GM21381 (cell line): ENCODE results near the gene ATP2A2.

Source experiments
- ATAC-seq: cut with Tn5 transposase; IDR thresholded peaks from one replicate; pipeline ENCODE4 v1.9.1; 2021; ENCODE audit warnings: mild to moderate bottlenecking, moderate library complexity; ENCODE audit not compliant: unreplicated experiment

ATP2A2 gene

DNA sequence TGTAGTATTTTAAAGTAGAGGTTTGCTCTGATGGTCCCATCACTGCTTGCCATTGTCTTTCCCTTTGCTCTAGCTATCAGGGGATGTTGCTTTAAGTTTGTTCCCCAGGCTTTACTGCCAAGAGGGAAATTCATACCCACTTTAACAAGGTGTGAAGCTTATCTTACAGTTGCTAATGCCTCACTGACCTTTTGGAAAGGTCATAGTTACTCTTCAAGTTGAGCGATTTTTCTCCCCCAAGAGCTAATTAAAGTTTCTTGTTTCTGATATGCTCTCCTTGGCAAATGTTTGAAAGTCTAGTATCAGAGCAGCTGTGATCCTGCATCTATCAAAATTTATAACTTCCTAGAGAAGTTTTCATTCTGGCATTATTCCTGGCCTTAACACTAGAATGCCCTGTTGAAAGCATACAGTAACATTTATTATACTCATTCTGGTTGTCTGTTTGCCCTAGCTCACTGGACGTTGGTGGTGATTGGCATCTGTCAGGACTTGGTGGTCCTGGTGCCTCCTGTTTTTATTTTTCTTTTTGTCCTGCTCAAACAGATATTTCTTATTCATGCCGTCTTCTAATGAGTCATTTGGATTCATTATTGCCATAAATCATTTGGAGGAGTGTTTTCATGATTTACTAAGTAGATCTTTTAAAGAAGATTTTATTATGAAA lies 8.1 kb downstream of the ATP2A2 start:
- no peak for ATAC-seq

DNA sequence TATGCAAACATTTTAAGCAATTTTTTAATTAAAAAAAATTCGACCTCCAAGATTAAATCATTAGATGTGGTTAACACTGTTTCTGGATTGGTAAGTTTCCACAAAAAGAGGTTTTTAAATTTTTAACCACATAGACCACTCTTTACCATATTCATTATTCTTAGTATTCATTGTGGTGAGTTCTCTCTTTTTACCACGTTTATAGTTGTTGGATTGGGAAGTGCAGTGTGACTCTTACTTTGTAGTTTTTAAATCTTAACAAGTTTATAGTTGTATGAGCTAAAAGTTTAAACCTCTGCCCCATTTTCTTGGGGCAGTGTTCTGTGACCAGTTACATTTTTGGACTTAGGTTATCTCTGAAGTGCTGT lies 8.6 kb downstream of the ATP2A2 start:
- ATAC-seq: no peak

DNA sequence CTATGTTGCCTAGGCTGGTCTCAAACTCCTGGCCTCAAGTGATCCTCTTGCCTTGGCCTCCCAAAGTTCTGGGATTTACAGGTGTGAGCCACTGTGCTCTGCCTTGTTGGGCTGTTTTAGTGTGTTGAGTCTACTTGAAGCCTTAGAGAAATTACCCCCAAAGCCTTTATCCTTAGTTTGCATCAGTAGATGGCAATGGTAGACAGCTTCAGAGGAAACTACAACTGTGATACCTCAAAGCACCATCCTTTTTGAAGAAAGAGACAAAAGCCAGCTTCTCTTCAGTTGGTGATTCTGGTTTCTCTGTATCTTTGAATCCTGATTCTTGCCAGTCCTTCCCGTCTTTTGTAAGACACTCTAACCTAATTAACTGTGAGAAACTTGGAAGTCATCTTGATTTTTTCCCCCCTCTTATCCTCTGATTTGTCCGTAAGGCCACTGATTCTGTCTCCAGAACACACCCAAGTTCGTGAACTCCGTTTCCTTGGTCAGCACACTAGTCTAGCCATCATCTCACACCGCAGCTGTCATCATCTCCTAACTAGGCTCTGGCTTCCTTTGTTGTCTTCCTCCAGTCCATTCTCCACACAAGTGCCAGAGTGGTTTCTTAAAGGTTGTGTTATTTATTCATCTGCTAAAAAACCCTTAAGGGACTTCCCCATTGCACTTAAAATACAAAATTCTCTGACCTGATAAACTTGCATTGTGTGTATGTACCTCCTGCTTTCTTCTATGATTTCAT lies 20.2 kb downstream of the ATP2A2 start:
- no peak for ATAC-seq

GRCh38 chr12:110304061-110304551 lies 23.1 kb downstream of the ATP2A2 start:
- ATAC-seq: no peak

GRCh38 chr12:110307372-110307771 lies 26.3 kb downstream of the ATP2A2 start:
- no peak for ATAC-seq

DNA sequence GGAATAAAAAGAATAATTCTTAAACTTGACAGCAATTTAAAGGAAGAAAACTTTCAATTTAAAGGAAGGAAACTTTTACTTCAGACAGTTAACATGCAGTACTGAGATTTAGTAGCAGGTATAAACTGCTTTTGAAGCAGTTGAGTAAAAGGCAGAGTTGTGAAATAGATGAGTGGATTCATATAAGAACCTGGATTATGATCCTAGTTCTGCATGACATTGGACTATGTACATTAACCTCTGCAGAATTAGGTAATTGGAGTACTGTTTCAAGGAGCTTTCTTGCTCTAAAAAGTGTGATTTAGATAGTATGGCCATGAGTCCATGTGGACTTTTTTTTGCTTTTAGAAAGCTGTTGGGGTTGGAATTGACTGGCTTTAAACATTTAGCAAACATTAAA lies 29.7 kb downstream of the ATP2A2 start:
- ATAC-seq: no peak

DNA sequence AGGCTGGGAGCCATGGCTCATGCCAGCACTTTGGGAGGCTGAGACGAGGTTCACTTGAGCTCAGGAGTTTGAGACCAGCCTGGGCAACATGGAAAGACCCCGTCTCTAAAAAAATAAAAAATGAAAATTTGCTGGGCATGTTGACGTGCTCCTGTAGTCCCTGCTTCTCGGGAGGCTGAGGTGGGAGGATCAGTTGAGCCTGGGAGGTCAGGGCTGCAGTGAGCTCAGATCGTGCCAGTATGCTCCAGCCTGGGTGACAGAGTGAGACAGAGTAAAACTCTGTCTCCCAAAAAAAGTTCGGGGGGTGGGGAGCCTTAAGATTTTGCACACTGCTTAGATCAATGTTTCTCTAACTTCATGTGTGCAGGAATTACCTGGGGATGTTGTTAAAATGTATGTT lies 30.9 kb downstream of the ATP2A2 start:
- ATAC-seq: no peak

DNA sequence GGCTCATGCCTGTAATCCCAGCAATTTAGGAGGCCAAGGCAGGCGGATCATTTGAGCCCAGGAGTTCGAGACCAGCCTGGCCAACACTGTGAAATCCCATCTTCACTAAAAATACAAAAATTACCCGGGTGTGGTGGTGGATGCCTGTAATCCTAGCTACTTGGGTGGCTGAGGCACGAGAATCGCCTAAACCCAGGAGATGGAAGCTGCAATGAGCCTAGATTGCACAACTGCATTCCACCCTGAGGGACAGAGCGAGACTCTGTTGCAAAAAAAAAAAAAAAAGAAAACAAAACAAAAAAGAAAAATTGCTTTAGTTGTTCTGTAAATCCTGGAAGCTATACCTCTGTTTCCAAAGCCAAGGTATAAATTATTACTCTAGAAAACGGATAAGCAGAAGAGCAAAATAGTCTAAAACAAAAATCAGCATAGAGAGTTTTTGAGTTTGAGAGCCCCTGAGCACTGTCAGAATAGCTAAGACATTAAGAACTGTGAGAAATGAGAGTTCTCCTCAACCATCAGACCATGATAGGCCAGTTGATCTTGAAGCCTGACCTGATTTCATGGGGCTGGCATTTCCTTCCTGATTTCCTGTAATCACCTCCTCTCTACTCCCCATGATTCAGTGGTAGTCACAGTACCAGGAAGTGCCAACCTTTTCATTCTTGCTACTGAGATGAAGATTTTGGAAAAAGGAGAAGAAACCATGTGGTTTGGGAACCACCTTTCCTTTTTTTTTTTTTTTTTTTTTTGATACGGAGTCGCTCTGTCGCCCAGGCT lies 31.7 kb downstream of the ATP2A2 start:
- no peak for ATAC-seq

GRCh38 chr12:110314308-110314707 lies 33.3 kb downstream of the ATP2A2 start:
- no peak for ATAC-seq

- no peak for ATAC-seq
These were observed 35.8 kb downstream of the ATP2A2 start for GRCh38 chr12:110316861-110317260.

- ATAC-seq: no peak
These were observed 36.9 kb downstream of the ATP2A2 start for GRCh38 chr12:110317911-110318310.

DNA sequence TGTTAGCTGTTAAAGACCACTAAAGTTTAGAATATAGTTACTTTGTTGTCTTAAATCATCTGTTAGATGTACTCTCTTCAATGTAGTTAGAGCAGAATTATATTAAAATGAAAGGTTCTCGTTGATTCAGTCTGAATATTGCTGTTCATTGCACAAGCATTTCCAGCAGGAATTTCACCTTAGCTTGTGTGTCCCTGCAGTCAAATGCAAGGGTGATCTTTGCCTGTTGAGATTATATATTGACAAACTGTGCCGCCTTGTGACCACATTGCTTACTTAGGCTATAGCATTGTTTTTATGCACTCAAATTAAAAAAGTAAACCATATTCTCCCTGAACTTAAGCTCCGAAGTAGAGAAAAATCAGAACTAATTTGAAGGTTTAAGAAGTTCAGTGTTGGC lies 39.5 kb downstream of the ATP2A2 start:
- no peak for ATAC-seq

- ATAC-seq: no peak
These were observed 48.7 kb downstream of the ATP2A2 start for GRCh38 chr12:110329710-110330109.

- ATAC-seq: no peak
These were observed 49.1 kb downstream of the ATP2A2 start for GRCh38 chr12:110330124-110330523.

DNA sequence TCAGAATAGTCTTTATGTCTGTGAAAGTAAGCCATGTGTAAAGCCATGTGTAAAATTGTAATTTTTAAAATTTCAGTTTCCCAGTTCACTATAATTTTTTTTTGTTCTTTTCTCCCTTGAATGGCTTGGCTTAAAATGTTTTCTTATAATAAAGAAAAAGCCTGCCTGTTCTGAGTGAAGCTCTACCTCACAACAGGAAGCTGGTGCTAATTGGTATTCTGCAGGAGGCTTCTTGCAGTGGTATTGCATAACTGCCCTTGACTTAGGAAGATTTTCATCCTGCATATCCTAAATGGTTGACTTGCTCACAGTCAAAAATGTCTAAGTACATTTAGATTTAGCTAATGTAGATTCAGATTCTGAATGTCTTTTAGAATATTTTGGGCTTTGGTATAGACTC lies 49.5 kb downstream of the ATP2A2 start:
- ATAC-seq: no peak

- no peak for ATAC-seq
These were observed 52.2 kb downstream of the ATP2A2 start for GRCh38 chr12:110333201-110333600.

DNA sequence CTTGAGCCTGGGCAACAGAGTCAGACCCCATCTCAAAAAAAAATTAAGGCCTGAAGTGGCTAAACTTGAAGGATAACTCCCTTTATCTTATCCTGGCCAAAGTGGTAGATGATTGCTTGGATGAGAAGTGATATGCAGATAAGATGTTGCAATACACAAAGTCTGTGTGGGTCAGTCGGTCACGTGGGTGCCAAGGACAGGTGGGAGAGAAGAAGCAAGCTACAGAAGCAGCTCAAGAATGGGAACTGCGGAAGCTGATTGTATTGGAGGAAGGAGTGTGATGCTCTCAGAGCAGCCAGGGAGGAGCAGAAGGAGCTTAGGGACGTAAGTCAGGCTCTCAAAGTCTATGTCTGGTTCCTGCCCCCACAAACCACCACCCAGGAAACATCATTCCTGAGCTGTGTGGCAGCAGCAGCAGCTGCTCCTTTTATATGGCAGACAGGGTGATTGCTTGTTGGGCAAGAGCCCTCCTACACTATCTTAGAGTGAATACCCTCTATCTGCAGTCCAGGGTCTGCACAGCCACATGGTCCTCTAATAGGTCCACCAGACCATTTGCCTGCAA lies 54.5 kb downstream of the ATP2A2 start:
- ATAC-seq: no peak

GRCh38 chr12:110337912-110338710 lies 57.1 kb downstream of the ATP2A2 start:
- no peak for ATAC-seq

- ATAC-seq: no peak
These were observed 57.7 kb downstream of the ATP2A2 start for GRCh38 chr12:110338754-110339153.

- ATAC-seq: no peak
These were observed 58.3 kb downstream of the ATP2A2 start for GRCh38 chr12:110339184-110339952.
